ENCODE data around the gene AKR7A3.
"Not testable (repeated sequence)": the region's sequence is repeated elsewhere in the genome, so short reads cannot be mapped to it uniquely, and the experiment has no call there.

DNA sequence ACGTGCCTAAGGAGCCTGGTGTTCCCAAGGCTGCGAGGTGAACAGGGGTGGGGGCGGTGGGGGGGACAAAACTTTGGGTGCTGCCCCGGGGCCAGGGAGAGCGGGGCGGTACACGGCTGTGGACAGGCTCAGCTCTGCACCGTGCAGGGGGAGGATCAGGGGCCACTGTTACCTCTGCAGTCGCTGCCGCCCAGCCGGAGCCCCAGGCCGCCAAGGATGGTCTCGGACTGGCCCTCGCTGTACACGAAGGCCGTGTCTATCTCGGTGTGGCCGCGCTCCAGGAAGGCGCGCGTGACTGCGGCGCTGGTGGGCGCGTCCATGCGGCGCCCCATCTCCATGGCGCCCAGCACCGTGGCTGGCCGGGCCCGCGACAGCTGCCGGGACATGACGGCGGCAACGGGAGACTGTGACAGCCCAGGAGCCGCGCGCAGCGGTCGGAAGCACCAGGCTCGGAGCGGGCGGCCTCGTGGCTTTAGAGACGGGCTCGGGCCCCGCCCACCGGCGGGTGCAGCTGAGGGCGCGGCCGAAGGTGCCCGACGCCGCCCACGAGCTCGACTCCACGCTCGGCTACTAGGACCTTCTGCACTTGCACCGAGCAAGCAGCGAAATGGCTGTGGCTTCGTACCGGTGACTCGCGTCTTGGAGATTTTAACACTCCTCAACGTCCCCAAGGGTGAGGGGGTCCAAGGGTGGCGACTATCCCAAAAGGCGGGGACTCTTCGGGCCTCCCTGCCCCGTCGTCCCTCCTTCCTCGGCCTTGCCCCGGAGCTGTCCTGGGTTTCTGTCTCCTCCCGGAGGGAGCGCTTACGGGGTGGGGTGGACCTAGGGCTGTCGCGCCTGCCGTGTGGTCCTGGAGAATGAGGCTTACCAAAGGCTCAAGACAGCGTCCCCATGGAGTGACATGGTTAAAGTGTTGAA lies at the start of gene AKR7A3:
- TF ChIP-seq, protein P1, sequence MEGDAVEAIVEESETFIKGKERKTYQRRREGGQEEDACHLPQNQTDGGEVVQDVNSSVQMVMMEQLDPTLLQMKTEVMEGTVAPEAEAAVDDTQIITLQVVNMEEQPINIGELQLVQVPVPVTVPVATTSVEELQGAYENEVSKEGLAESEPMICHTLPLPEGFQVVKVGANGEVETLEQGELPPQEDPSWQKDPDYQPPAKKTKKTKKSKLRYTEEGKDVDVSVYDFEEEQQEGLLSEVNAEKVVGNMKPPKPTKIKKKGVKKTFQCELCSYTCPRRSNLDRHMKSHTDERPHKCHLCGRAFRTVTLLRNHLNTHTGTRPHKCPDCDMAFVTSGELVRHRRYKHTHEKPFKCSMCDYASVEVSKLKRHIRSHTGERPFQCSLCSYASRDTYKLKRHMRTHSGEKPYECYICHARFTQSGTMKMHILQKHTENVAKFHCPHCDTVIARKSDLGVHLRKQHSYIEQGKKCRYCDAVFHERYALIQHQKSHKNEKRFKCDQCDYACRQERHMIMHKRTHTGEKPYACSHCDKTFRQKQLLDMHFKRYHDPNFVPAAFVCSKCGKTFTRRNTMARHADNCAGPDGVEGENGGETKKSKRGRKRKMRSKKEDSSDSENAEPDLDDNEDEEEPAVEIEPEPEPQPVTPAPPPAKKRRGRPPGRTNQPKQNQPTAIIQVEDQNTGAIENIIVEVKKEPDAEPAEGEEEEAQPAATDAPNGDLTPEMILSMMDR (IDR thresholded peaks at IDR 0.05) = not testable (repeated sequence)
- TF ChIP-seq POLR2A (IDR thresholded peaks at IDR 0.05) = not testable (repeated sequence)
